Glutamatergic neuron (in vitro differentiated cells): ENCODE data around the gene SLIT1. TPM values are rescaled to one million over a fixed set of nuclear protein-coding genes. Genes with fewer than 3 reads are reported as not detected.

Experiments used
- DNase-seq: peaks from one replicate; pipeline ENCODE4 v3.0.0; 2022
- H3K27ac Mint-ChIP-seq: one replicate; pipeline ENCODE4 v1.8.0; 2020; ENCODE audit warnings: mild to moderate bottlenecking, mixed read lengths, inconsistent platforms; ENCODE audit not compliant: unreplicated experiment
- H3K27me3 Mint-ChIP-seq: one replicate; pipeline ENCODE4 v1.8.0; 2020; ENCODE audit warnings: mild to moderate bottlenecking, moderate library complexity, mixed read lengths, inconsistent platforms; ENCODE audit not compliant: unreplicated experiment
- H3K36me3 Mint-ChIP-seq: one replicate; pipeline ENCODE4 v1.8.0; 2020; ENCODE audit warnings: mild to moderate bottlenecking, mixed read lengths, inconsistent platforms; ENCODE audit not compliant: unreplicated experiment
- H3K4me1 Mint-ChIP-seq: one replicate; pipeline ENCODE4 v1.8.0; 2020; ENCODE audit warnings: mild to moderate bottlenecking, low read depth, mixed read lengths, inconsistent platforms; ENCODE audit not compliant: unreplicated experiment
- H3K4me3 Mint-ChIP-seq: one replicate; pipeline ENCODE4 v1.8.0; 2020; ENCODE audit warnings: mild to moderate bottlenecking, mixed read lengths, inconsistent platforms; ENCODE audit not compliant: unreplicated experiment
- H3K9me3 Mint-ChIP-seq: one replicate; pipeline ENCODE4 v1.8.0; 2020; ENCODE audit warnings: mild to moderate bottlenecking, moderate library complexity, mixed read lengths, inconsistent platforms; ENCODE audit not compliant: unreplicated experiment
- CTCF ChIP-seq: fragments of 200-600 bp; sonication (generic); IDR thresholded peaks from one replicate; pipeline ENCODE4 v1.5.0; 2021; ENCODE audit not compliant: partially characterized antibody, unreplicated experiment
- total RNA-seq: library from RNA; stranded (reverse); fragmentation: NEBNext Ultra II Directional; extraction: Animal tissue kit (Norgen Biotek cat#: 25700); gene quantifications from one replicate; pipeline ENCODE4 v1.2.1, GENCODE V29; 2021; ENCODE audit not compliant: unreplicated experiment

Gene SLIT1
- total RNA-seq, 1 donor from 2014 or later = 11.3 TPM

- H3K4me3 Mint-ChIP-seq = no peak overlapping the region
- no peak for TF ChIP-seq CTCF
- peaks cover 12% of the 10 kb centered on the region for H3K9me3 Mint-ChIP-seq
- no peak for DNase-seq
- no peaks in the 10 kb centered on the region for H3K36me3 Mint-ChIP-seq
- peaks cover 20% of the 10 kb centered on the region for H3K27me3 Mint-ChIP-seq
- peaks cover 27% of the 10 kb centered on the region for H3K4me1 Mint-ChIP-seq
- H3K27ac Mint-ChIP-seq = no peak overlapping the region
These were observed 4.8 kb downstream of the SLIT1 start for GRCh38 chr10:97180986-97181385.

DNA sequence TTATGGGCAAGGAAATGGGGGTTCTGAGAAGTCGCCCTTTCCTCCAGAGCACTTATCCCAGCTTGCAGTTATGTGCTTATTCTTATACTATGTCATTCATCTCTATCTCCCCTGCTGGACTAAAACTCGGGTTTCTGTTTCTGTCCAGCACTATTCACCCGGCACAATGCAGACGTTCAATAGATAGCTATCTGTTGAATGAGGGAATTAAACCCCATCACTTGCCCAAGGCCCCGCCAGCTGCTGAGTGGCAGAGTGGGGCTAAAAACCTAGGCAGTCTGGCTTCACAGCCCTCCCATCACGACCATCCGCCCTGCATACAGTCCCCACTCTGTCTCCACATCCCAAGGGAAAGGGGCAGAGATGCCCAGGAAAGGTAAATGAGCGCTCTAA is 5.4 kb downstream of the SLIT1 start:
- Mint-ChIP-seq H3K27me3 (peaks cover 22% of the 10 kb centered on the region), H3K9me3 (peaks cover 12% of the 10 kb centered on the region), H3K27ac (no peak overlapping the region), H3K4me1 (peaks cover 27% of the 10 kb centered on the region), H3K36me3 (no peaks in the 10 kb centered on the region), H3K4me3 (peak overlapping the region; percentile 43)
- no peak for DNase-seq
- no peak for TF ChIP-seq CTCF

GRCh38 chr10:97179731-97180362 is 5.9 kb downstream of the SLIT1 start:
- Mint-ChIP-seq H3K36me3 (no peaks in the 10 kb centered on the region), H3K27me3 (peaks cover 20% of the 10 kb centered on the region), H3K4me3 (peak overlapping the region; percentile 43), H3K4me1 (peaks cover 27% of the 10 kb centered on the region), H3K9me3 (peaks cover 12% of the 10 kb centered on the region), H3K27ac (no peak overlapping the region)
- TF ChIP-seq CTCF = peak; percentile 22
- peak; percentile 74 for DNase-seq

DNA sequence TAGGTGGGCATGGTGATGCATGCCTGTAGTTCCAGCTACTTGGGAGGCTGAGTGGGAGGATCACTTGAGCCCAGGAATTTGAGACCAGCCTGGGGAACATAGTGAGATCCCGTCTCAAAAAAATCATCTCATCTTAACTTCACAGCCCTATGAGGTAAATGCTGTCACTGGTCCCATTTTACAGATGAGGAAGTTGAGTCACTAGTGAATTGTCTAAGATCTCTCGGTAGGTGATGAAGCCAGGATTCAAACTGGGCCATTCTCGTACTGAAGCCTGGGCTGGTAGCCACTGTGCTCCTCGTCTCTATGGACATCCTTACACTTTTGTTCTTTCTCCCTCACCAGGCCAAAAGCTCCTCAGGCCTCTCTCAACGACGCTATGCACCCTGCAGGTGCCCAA is 6.4 kb downstream of the SLIT1 start:
- Mint-ChIP-seq H3K27me3 (peaks cover 15% of the 10 kb centered on the region), H3K4me3 (no peak overlapping the region), H3K4me1 (peaks cover 25% of the 10 kb centered on the region)

More for the DNA sequence above, 6.4 kb downstream of the SLIT1 start:
- no peak overlapping the region for H3K27ac Mint-ChIP-seq
- TF ChIP-seq CTCF = no peak
- peaks cover 11% of the 10 kb centered on the region for H3K9me3 Mint-ChIP-seq
- no peak for DNase-seq
- no peaks in the 10 kb centered on the region for H3K36me3 Mint-ChIP-seq
